Stimulated activated CD4-positive, alpha-beta T cell treated with anti-CD3 and anti-CD28 coated beads, Interleukin-4, amount 100 ng/mL, for 48 hours (primary cell): Measurements from ENCODE around the gene TLR7.

Source experiments
- DNase-seq, 2 donors: peaks; one replicate each; pipeline ENCODE4 v3.0.0-alpha.2; 2020; ENCODE audit warnings: low read depth in 2 of 2

TLR7 gene

GRCh38 chrX:12866451-12867377 lies at the start of gene TLR7:
Gene TLR7 (plus strand): TSS chrX:12867072. CDS start chrX:12867579, 507 bp downstream.
- DNase-seq: no peak

- no peak for DNase-seq
These were observed 49.3 kb upstream of the TLR7 start for GRCh38 chrX:12817528-12817927.

- DNase-seq: no peak
These were observed 47.6 kb upstream of the TLR7 start for GRCh38 chrX:12819222-12819621.

GRCh38 chrX:12820737-12821136 lies 46.1 kb upstream of the TLR7 start:
- no peak for DNase-seq

- no peak for DNase-seq
These were observed 41.9 kb upstream of the TLR7 start for GRCh38 chrX:12824944-12825343.

- no peak for DNase-seq
These were observed 41.1 kb upstream of the TLR7 start for GRCh38 chrX:12825801-12826200.

- no peak for DNase-seq
These were observed 23.7 kb upstream of the TLR7 start for GRCh38 chrX:12843061-12843667.

- DNase-seq: no peak
These were observed 23.1 kb upstream of the TLR7 start for GRCh38 chrX:12843668-12844279.

GRCh38 chrX:12844319-12844718 lies 22.6 kb upstream of the TLR7 start:
- no peak for DNase-seq

- no peak for DNase-seq
These were observed 1.5 kb upstream of the TLR7 start for GRCh38 chrX:12865359-12865758.

- no peak for DNase-seq
These were observed 813 bp downstream of the TLR7 start for GRCh38 chrX:12867685-12868084.

- DNase-seq: no peak
These were observed 1.9 kb downstream of the TLR7 start for GRCh38 chrX:12868747-12869146.

GRCh38 chrX:12871257-12871656 lies 4.4 kb downstream of the TLR7 start:
- DNase-seq: no peak

- no peak for DNase-seq
These were observed 5.9 kb downstream of the TLR7 start for GRCh38 chrX:12872741-12873140.

GRCh38 chrX:12874581-12874980 lies 7.7 kb downstream of the TLR7 start:
- no peak for DNase-seq

GRCh38 chrX:12877386-12877785 lies 10.5 kb downstream of the TLR7 start:
- DNase-seq: no peak

- no peak for DNase-seq
These were observed 11.7 kb downstream of the TLR7 start for GRCh38 chrX:12878536-12878935.

GRCh38 chrX:12881914-12882313 lies 15.0 kb downstream of the TLR7 start:
- no peak for DNase-seq

GRCh38 chrX:12885508-12885907 lies 18.6 kb downstream of the TLR7 start:
- no peak for DNase-seq

- no peak for DNase-seq
These were observed 19.7 kb downstream of the TLR7 start for GRCh38 chrX:12886545-12886944.

GRCh38 chrX:12887141-12887540 lies 20.3 kb downstream of the TLR7 start:
- DNase-seq: no peak

GRCh38 chrX:12887767-12888166 lies 20.9 kb downstream of the TLR7 start:
- no peak for DNase-seq

GRCh38 chrX:12890467-12890866 lies 23.6 kb downstream of the TLR7 start:
- DNase-seq: no peak
